GM21360 (cell line): ENCODE measurements around the gene BAIAP3.
"Not testable (repeated sequence)": the region's sequence is repeated elsewhere in the genome, so short reads cannot be mapped to it uniquely, and the experiment has no call there.

Source experiments
- ATAC-seq: cut with Tn5 transposase; IDR thresholded peaks from one replicate; pipeline ENCODE4 v1.9.1; 2021; ENCODE audit warnings: mild to moderate bottlenecking, moderate library complexity; ENCODE audit not compliant: unreplicated experiment

Gene BAIAP3

GRCh38 chr16:1315081-1316032 lies 18.1 kb upstream of the BAIAP3 start:
- no peak for ATAC-seq

GRCh38 chr16:1316033-1316405 lies 17.4 kb upstream of the BAIAP3 start:
- ATAC-seq = no peak

- ATAC-seq = no peak
These were observed 15.8 kb upstream of the BAIAP3 start for GRCh38 chr16:1317479-1318267.

GRCh38 chr16:1318268-1318545 lies 15.2 kb upstream of the BAIAP3 start:
- no peak for ATAC-seq

GRCh38 chr16:1319041-1319440 lies 14.4 kb upstream of the BAIAP3 start:
- ATAC-seq = no peak

- no peak for ATAC-seq
These were observed 13.3 kb upstream of the BAIAP3 start for GRCh38 chr16:1320097-1320496.

- no peak for ATAC-seq
These were observed 12.7 kb upstream of the BAIAP3 start for GRCh38 chr16:1320658-1321240.

- no peak for ATAC-seq
These were observed 11.0 kb upstream of the BAIAP3 start for GRCh38 chr16:1322407-1322806.

- no peak for ATAC-seq
These were observed 9.9 kb upstream of the BAIAP3 start for GRCh38 chr16:1323296-1324239.

- ATAC-seq = no peak
These were observed 9.1 kb upstream of the BAIAP3 start for GRCh38 chr16:1324286-1324826.

- ATAC-seq = no peak
These were observed 8.2 kb upstream of the BAIAP3 start for GRCh38 chr16:1325261-1325660.

GRCh38 chr16:1325673-1326371 lies 7.6 kb upstream of the BAIAP3 start:
- ATAC-seq = no peak

- no peak for ATAC-seq
These were observed 7.1 kb upstream of the BAIAP3 start for GRCh38 chr16:1326391-1326790.

- ATAC-seq = no peak
These were observed 6.4 kb upstream of the BAIAP3 start for GRCh38 chr16:1326946-1327618.

- no peak for ATAC-seq
These were observed 5.9 kb upstream of the BAIAP3 start for GRCh38 chr16:1327619-1327947.

- ATAC-seq = not testable (repeated sequence)
These were observed 5.3 kb upstream of the BAIAP3 start for GRCh38 chr16:1328136-1328535.

- not testable (repeated sequence) for ATAC-seq
These were observed 4.5 kb upstream of the BAIAP3 start for GRCh38 chr16:1328961-1329360.

- no peak for ATAC-seq
These were observed 3.1 kb upstream of the BAIAP3 start for GRCh38 chr16:1330260-1330914.
